ENCODE measurements around the gene MSH5. TPM values are rescaled to one million over a fixed set of nuclear protein-coding genes. Genes with fewer than 3 reads are reported as not detected.

MSH5 gene
- total RNA-seq, 2 donors: 17.6 to 22.0 TPM

Small RNAs within 50 kb of the gene (small RNA-seq; reads per million reads assigned to genes)
- gene LY6G6D (0 reads per million in 2 donors), gene MIR4646 (0 to 0.23 reads per million in 2 donors), gene MSH5-SAPCD1 (0 reads per million in 2 donors), gene RF00019 (0 reads per million in 2 donors), gene RNU6-850P (0 reads per million in 2 donors), gene SAPCD1 (0 reads per million in 2 donors)

Other genes with a start within 250 kb of the MSH5 start
- gene MICB, start 241.9 kb upstream of the MSH5 start, total RNA-seq: 10 to 100 TPM; 11.4 to 19.3 TPM
- not detected for gene MCCD1, start 211.0 kb upstream of the MSH5 start, total RNA-seq
- gene DDX39B, start 198.0 kb upstream of the MSH5 start, total RNA-seq: 100 to 1,000 TPM; 257 to 581 TPM
- 1 to 10 TPM in 1 of 2 donors, under 1 TPM in 1; 0.33 to 1.0 TPM for gene ATP6V1G2, start 193.4 kb upstream of the MSH5 start, total RNA-seq
- gene NFKBIL1, start 192.4 kb upstream of the MSH5 start, total RNA-seq: 10 to 100 TPM; 21.6 to 27.5 TPM
- under 1 TPM in 1 of 2 donors, not detected in 1; under 0.01 TPM for gene LTA, start 167.7 kb upstream of the MSH5 start, total RNA-seq
- gene TNF, start 164.4 kb upstream of the MSH5 start, total RNA-seq: under 1 TPM; under 0.01 to 0.34 TPM
- not detected for gene LTB, start 157.6 kb upstream of the MSH5 start, total RNA-seq
- gene LST1, start 153.7 kb upstream of the MSH5 start, total RNA-seq: not detected
- not detected for gene NCR3, start 147.0 kb upstream of the MSH5 start, total RNA-seq
- gene AIF1, start 124.8 kb upstream of the MSH5 start, total RNA-seq: not detected
- gene PRRC2A, start 119.3 kb upstream of the MSH5 start, total RNA-seq: 10 to 100 TPM; 68.5 to 72.3 TPM
- gene BAG6, start 87.3 kb upstream of the MSH5 start, total RNA-seq: 100 to 1,000 TPM; 125 to 160 TPM
- 1 to 10 TPM in 1 of 2 donors, under 1 TPM in 1; 0.33 to 1.0 TPM for gene APOM, start 84.1 kb upstream of the MSH5 start, total RNA-seq
- 10 to 100 TPM; 21.3 to 23.1 TPM for gene C6orf47, start 79.2 kb upstream of the MSH5 start, total RNA-seq
- 10 to 100 TPM; 13.1 to 17.3 TPM for gene GPANK1, start 75.0 kb upstream of the MSH5 start, total RNA-seq
- gene CSNK2B, start 73.9 kb upstream of the MSH5 start, total RNA-seq: 100 to 1,000 TPM; 142 to 170 TPM
- 1 to 10 TPM in 1 of 2 donors, under 1 TPM in 1; 1.00 to 2.1 TPM for gene LY6G5B, start 70.0 kb upstream of the MSH5 start, total RNA-seq
- under 1 TPM; under 0.01 to 0.67 TPM for gene LY6G5C, start 58.9 kb upstream of the MSH5 start, total RNA-seq
- 10 to 100 TPM; 47.0 to 53.0 TPM for gene ABHD16A, start 36.7 kb upstream of the MSH5 start, total RNA-seq
- gene LY6G6F, start 33.1 kb upstream of the MSH5 start, total RNA-seq: not detected
- gene LY6G6D, start 24.7 kb upstream of the MSH5 start, total RNA-seq: not detected
- not detected for gene LY6G6C, start 18.3 kb upstream of the MSH5 start, total RNA-seq
- gene MPIG6B, start 16.6 kb upstream of the MSH5 start, total RNA-seq: not detected
- 10 to 100 TPM; 10.3 to 22.0 TPM for gene DDAH2, start 10.7 kb upstream of the MSH5 start, total RNA-seq
- 100 to 1,000 TPM; 511 to 845 TPM for gene CLIC1, start 3.5 kb upstream of the MSH5 start, total RNA-seq
- 1 to 10 TPM in 1 of 2 donors, under 1 TPM in 1; 0.69 to 1.7 TPM for gene SAPCD1, start 22.7 kb downstream of the MSH5 start, total RNA-seq
- not detected for gene VWA7, start 37.3 kb downstream of the MSH5 start, total RNA-seq
- 10 to 100 TPM; 58.5 to 66.6 TPM for gene VARS1, start 55.7 kb downstream of the MSH5 start, total RNA-seq
- 10 to 100 TPM; 41.0 to 61.6 TPM for gene LSM2, start 67.0 kb downstream of the MSH5 start, total RNA-seq
- under 1 TPM; 0.67 to 0.69 TPM for gene HSPA1L, start 75.3 kb downstream of the MSH5 start, total RNA-seq
- gene HSPA1A, start 75.5 kb downstream of the MSH5 start, total RNA-seq: 100 to 1,000 TPM in 1 of 2 donors, 10 to 100 TPM in 1; 55.7 to 144 TPM
- 100 to 1,000 TPM in 1 of 2 donors, 10 to 100 TPM in 1; 95.3 to 188 TPM for gene HSPA1B, start 87.7 kb downstream of the MSH5 start, total RNA-seq
- 100 to 1,000 TPM; 114 to 132 TPM for gene NEU1, start 122.8 kb downstream of the MSH5 start, total RNA-seq
- not detected for gene SLC44A4, start 139.0 kb downstream of the MSH5 start, total RNA-seq
- 10 to 100 TPM; 29.9 to 44.3 TPM for gene EHMT2, start 157.7 kb downstream of the MSH5 start, total RNA-seq
- gene ZBTB12, start 162.1 kb downstream of the MSH5 start, total RNA-seq: 1 to 10 TPM; 1.7 to 3.0 TPM
- gene C2, start 187.7 kb downstream of the MSH5 start, total RNA-seq: 1 to 10 TPM; 2.4 to 3.7 TPM
- 1 to 10 TPM; 1.7 to 4.1 TPM for gene CFB, start 206.1 kb downstream of the MSH5 start, total RNA-seq
- gene NELFE, start 219.0 kb downstream of the MSH5 start, total RNA-seq: 100 to 1,000 TPM in 1 of 2 donors, 10 to 100 TPM in 1; 73.6 to 114 TPM
- gene SKIC2, start 219.2 kb downstream of the MSH5 start, total RNA-seq: 10 to 100 TPM; 50.6 to 54.4 TPM
- 10 to 100 TPM; 13.1 to 16.0 TPM for gene DXO, start 232.1 kb downstream of the MSH5 start, total RNA-seq
- gene C4A, start 242.1 kb downstream of the MSH5 start, total RNA-seq: 1 to 10 TPM in 1 of 2 donors, under 1 TPM in 1; 0.33 to 1.4 TPM

Measured in melanocyte of skin (primary cell).